A549 (cell line): ENCODE data around the gene ARPP21.

Source experiments
- FOSL2 ChIP-seq, 2 experiments: fragments of 450-650 bp in 1 of 2; fragments of >200 bp in 1 of 2; sonication (Bioruptor Twin) in 1 of 2; formaldehyde crosslinking; IDR thresholded peaks; 2 replicates each; pipeline versions ENCODE4 v1.5.0 to v1.6.1; 2016 to 2020; ENCODE audit warnings: mild to moderate bottlenecking in 1 of 2, moderate library complexity in 1 of 2
- RAD21 ChIP-seq, 2 experiments: fragments of >200 bp in 1 of 2; sonication (Bioruptor Twin) in 1 of 2; formaldehyde crosslinking in 1 of 2; IDR thresholded peaks in 1 of 2; conservative IDR thresholded peaks in 1 of 2; 2 replicates in 1 of 2; 3 replicates in 1 of 2; pipeline ENCODE4 v1.6.1; 2012 to 2018; ENCODE audit warnings: inconsistent platforms in 1 of 2
- ZFP36 ChIP-seq: fragments of 450-650 bp; IDR thresholded peaks from 2 replicates; pipeline ENCODE4 v1.6.1; 2014; ENCODE audit warnings: borderline replicate concordance; ENCODE audit not compliant: partially characterized antibody

GRCh38 chr3:35664460-35664919, 25.2 kb downstream of the ARPP21 start:
- TF ChIP-seq FOSL2 (IDR thresholded peaks at IDR 0.05) (no peak), FOSL2 (CRISPR knock-in tag; IDR thresholded peaks at IDR 0.05) (no peak), RAD21 (conservative IDR thresholded peaks at IDR 0.05 in 1 of 2, IDR thresholded peaks at IDR 0.05 in 1 of 2) (no peak), ZFP36 (no peak)
